ENCODE results near the gene APBA1.

The APBA1 gene

GRCh38 chr9:69516353-69517322 lies 155.5 kb downstream of the APBA1 start:
- DNase-seq, result no peak

GRCh38 chr9:69515810-69516209 lies 156.4 kb downstream of the APBA1 start:
- DNase-seq, result no peak

- no peak for DNase-seq
Observed at GRCh38 chr9:69513141-69513820, 158.9 kb downstream of the APBA1 start.

- no peak for DNase-seq
Observed at GRCh38 chr9:69504058-69504457, 168.1 kb downstream of the APBA1 start.

- DNase-seq, result no peak
Observed at GRCh38 chr9:69502671-69503301, 169.4 kb downstream of the APBA1 start.

GRCh38 chr9:69500896-69501295 lies 171.3 kb downstream of the APBA1 start:
- no peak for DNase-seq

- no peak for DNase-seq
Observed at GRCh38 chr9:69499959-69500358, 172.2 kb downstream of the APBA1 start.

GRCh38 chr9:69499407-69499806 lies 172.8 kb downstream of the APBA1 start:
- no peak for DNase-seq

- DNase-seq, result no peak
Observed at GRCh38 chr9:69498470-69498869, 173.7 kb downstream of the APBA1 start.

- DNase-seq, result no peak
Observed at GRCh38 chr9:69497816-69498215, 174.4 kb downstream of the APBA1 start.

- DNase-seq, result no peak
Observed at GRCh38 chr9:69496846-69497450, 175.2 kb downstream of the APBA1 start.

GRCh38 chr9:69495296-69495695 lies 176.9 kb downstream of the APBA1 start:
- DNase-seq, result no peak

- no peak for DNase-seq
Observed at GRCh38 chr9:69494763-69495162, 177.4 kb downstream of the APBA1 start.

- no peak for DNase-seq
Observed at GRCh38 chr9:69494208-69494607, 178.0 kb downstream of the APBA1 start.

GRCh38 chr9:69486498-69486897 lies 185.7 kb downstream of the APBA1 start:
- DNase-seq, result no peak

- no peak for DNase-seq
Observed at GRCh38 chr9:69485466-69485865, 186.7 kb downstream of the APBA1 start.

GRCh38 chr9:69483886-69484422 lies 188.2 kb downstream of the APBA1 start:
- DNase-seq, result no peak

GRCh38 chr9:69476797-69477196 lies 195.4 kb downstream of the APBA1 start:
- DNase-seq, result no peak

GRCh38 chr9:69476016-69476415 lies 196.2 kb downstream of the APBA1 start:
- no peak for DNase-seq

GRCh38 chr9:69474821-69475220 lies 197.3 kb downstream of the APBA1 start:
- DNase-seq, result no peak

- no peak for DNase-seq
Observed at GRCh38 chr9:69472101-69472620, 200.0 kb downstream of the APBA1 start.

- no peak for DNase-seq
Observed at GRCh38 chr9:69471433-69471832, 200.7 kb downstream of the APBA1 start.

Data from amniotic stem cell (primary cell).